Kidney epithelial cell (primary cell): ENCODE data around the gene TMEM121. TPM values are rescaled to one million over a fixed set of nuclear protein-coding genes. Genes with fewer than 3 reads are reported as not detected.

ENCODE experiments used
- DNase-seq: peaks from one replicate; pipeline ENCODE4 v3.0.0-alpha.2; 2010; ENCODE audit warnings: low read depth
- H3K27me3 ChIP-seq: 2 replicates; pipeline ENCODE4 v1.6.0; 2011; ENCODE audit warnings: low read length; ENCODE audit not compliant: control insufficient read depth, insufficient read depth
- H3K36me3 ChIP-seq: 2 replicates; pipeline ENCODE4 v1.5.1; 2011; ENCODE audit warnings: low read length; ENCODE audit not compliant: control insufficient read depth, insufficient read depth
- H3K4me3 ChIP-seq: 2 replicates; pipeline ENCODE4 v1.5.1; 2011; ENCODE audit warnings: low read depth, mild to moderate bottlenecking, control low read depth, low read length
- total RNA-seq: library from RNA; depleted of rRNA; stranded (reverse); fragments of >200 nt; gene quantifications from 2 replicates; pipeline ENCODE4 v1.2.3, GENCODE V29; 2015
- TF ChIP-seq, protein P1 (sequence below): IDR thresholded peaks from 2 replicates; pipeline ENCODE4 v1.5.1; 2011; ENCODE audit warnings: mild to moderate bottlenecking, moderate library complexity, low read length, control low read depth, inconsistent platforms; ENCODE audit not compliant: insufficient read depth, poor library complexity, severe bottlenecking

TMEM121 gene
- total RNA-seq, 1 donor from 2014 or later = 10.1 TPM

GRCh38 chr14:105493921-105494605 is 32.3 kb upstream of the TMEM121 start:
- TF ChIP-seq, protein P1, sequence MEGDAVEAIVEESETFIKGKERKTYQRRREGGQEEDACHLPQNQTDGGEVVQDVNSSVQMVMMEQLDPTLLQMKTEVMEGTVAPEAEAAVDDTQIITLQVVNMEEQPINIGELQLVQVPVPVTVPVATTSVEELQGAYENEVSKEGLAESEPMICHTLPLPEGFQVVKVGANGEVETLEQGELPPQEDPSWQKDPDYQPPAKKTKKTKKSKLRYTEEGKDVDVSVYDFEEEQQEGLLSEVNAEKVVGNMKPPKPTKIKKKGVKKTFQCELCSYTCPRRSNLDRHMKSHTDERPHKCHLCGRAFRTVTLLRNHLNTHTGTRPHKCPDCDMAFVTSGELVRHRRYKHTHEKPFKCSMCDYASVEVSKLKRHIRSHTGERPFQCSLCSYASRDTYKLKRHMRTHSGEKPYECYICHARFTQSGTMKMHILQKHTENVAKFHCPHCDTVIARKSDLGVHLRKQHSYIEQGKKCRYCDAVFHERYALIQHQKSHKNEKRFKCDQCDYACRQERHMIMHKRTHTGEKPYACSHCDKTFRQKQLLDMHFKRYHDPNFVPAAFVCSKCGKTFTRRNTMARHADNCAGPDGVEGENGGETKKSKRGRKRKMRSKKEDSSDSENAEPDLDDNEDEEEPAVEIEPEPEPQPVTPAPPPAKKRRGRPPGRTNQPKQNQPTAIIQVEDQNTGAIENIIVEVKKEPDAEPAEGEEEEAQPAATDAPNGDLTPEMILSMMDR = no peak
- no peak overlapping the region for H3K4me3 ChIP-seq
- H3K36me3 ChIP-seq = no peaks in the 10 kb centered on the region
- no peak for DNase-seq
- H3K27me3 ChIP-seq = no peaks in the 10 kb centered on the region

GRCh38 chr14:105494606-105494929 is 31.8 kb upstream of the TMEM121 start:
- Histone ChIP-seq H3K4me3 (no peak overlapping the region), H3K36me3 (no peaks in the 10 kb centered on the region), H3K27me3 (no peaks in the 10 kb centered on the region)
- no peak for DNase-seq
- TF ChIP-seq, protein P1 = no peak

- Histone ChIP-seq H3K36me3 (no peaks in the 10 kb centered on the region), H3K27me3 (no peaks in the 10 kb centered on the region), H3K4me3 (no peak overlapping the region)
- no peak for DNase-seq
- TF ChIP-seq, protein P1 = no peak
These were observed 31.0 kb upstream of the TMEM121 start for GRCh38 chr14:105495101-105495989.

DNA sequence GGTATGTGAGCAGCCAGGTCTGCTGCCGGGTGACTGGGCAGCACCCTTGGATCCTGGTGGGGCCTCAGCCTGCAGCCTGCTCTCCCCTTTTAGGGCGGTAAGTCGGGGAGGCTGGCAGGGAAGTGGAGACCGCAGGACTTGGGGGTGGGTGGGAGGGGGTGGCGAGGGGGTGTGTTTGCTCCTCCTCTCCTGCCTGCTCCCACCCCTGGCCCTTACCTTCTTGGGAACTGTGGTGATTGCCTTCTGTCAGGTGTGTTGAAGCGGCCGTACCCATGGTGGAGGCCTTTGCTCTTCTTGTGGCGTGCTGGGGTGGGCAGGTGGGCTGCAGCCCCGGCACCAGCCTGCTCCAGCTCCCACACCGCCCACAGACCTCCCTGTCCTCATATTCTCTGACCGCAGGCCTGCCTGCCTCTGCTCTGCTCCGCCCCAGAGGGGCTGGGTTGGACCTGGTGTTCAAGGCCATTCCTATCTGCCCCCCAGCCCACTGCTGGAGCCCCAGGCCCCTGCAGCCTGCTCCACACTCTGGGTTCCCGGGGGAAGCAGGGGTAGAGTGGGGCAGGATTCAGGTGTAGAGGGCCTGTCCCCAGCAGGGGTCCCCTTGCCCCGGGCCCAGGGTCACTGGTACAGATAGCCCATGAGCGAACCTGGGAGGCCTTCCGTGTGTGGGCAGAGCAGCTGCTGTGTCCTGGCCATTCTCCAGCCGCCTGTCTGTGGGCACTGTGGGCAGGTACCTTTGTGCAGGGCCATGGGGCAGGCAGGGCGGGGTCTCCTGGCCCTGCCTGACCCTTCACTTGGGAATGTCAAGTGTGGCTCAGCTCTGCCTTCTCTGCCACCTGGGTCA is 30.2 kb upstream of the TMEM121 start:
- H3K36me3 ChIP-seq = no peaks in the 10 kb centered on the region
- TF ChIP-seq, protein P1 = no peak
- no peak overlapping the region for H3K4me3 ChIP-seq

DNA sequence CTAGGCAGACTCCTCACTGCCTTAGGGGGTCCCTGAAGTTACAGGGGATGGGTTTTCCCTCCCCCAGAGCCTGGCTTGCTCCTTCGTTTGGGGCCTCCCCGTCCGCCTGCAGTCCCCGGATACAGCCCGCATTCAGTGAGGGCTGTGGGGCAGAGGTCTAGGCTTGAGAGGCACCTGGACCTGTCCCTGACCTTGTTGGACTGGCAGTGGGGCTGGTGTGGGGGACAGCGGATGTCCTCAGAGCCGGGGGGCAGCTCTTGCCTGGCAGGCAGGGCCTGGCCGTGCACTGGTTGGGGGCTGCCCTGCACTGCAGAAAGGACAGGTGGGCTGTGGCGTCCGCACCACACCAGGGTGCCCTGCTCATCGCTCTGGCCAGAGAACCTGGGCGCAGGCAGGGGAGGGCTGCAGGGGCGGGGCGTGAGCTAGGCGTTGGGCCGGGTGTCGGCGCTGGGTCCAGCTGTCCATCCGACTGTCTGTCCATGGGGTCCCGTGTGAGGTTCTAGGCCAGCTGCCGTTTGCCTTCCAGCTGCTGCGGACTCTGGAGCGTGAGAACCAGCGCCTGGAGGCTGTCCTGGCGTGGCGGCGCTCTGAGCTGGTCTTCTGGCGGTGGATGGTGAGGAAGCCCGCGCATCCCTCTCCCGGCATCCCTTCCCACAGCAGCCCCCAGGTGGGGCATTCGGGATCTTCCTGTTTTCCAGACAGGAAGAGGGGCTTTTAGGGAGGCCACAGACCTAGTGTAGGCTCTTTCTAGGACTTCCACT is 29.4 kb upstream of the TMEM121 start:
- no peaks in the 10 kb centered on the region for H3K27me3 ChIP-seq
- H3K4me3 ChIP-seq = no peak overlapping the region
- no peaks in the 10 kb centered on the region for H3K36me3 ChIP-seq
- TF ChIP-seq, protein P1 = no peak
- DNase-seq = no peak

More for the DNA sequence above, 30.2 kb upstream of the TMEM121 start:
- no peaks in the 10 kb centered on the region for H3K27me3 ChIP-seq
- no peak for DNase-seq
